ENCODE results near the gene CFAP45. TPM values are rescaled to one million over a fixed set of nuclear protein-coding genes. Genes with fewer than 3 reads are reported as not detected.

The CFAP45 gene
- total RNA-seq, 4 donors from 2014 or later: 0.46 to 3.0 (median 0.66) TPM

DNA sequence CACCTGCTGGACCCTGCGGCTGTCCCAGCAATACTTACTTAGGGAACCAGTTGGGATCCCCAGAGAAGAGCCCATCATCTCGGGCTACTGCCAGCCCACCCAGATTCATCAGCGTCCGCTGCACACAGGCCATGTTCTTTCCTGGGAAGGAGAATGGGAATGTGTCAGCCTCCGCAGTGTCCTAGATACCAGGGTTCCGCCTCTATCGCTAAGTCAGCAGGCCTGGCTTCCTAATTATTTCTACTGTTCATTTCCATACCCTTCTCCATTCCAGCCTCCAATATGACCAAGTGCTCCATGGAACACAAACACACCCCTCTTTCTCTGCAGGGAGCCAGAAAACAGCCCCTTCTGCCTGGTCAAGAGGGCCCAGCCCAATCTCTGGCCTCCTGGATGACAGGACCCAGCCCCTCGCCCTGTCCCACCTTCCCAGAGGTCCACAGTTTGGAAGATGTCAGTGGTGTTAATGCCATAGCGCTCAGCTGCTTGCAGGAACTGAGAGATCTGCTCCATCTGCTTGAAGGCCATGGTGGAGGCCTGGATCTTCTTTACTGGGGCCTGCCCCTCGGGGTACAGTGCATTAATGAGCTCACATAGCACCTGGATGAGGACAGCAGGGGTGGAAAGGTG lies 19.4 kb upstream of the CFAP45 start:
- 88% methylated on average over 10 of the region's 10 CpGs for WGBS, 2 donors
- TF ChIP-seq, protein P1, sequence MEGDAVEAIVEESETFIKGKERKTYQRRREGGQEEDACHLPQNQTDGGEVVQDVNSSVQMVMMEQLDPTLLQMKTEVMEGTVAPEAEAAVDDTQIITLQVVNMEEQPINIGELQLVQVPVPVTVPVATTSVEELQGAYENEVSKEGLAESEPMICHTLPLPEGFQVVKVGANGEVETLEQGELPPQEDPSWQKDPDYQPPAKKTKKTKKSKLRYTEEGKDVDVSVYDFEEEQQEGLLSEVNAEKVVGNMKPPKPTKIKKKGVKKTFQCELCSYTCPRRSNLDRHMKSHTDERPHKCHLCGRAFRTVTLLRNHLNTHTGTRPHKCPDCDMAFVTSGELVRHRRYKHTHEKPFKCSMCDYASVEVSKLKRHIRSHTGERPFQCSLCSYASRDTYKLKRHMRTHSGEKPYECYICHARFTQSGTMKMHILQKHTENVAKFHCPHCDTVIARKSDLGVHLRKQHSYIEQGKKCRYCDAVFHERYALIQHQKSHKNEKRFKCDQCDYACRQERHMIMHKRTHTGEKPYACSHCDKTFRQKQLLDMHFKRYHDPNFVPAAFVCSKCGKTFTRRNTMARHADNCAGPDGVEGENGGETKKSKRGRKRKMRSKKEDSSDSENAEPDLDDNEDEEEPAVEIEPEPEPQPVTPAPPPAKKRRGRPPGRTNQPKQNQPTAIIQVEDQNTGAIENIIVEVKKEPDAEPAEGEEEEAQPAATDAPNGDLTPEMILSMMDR (IDR thresholded peaks at IDR 0.05): no peak
- no peak for TF ChIP-seq POLR2A (IDR thresholded peaks at IDR 0.05)
- no peak overlapping the region for H3K4me3 ChIP-seq (ENCODE audit: low read depth, poor library complexity, severe bottlenecking)
- intact Hi-C loops (cut with DNase I; ENCODE audit: low total_unique reads): no loop called here
- DNase-seq (ENCODE audit: low spot score in 2 of 2): no peak

DNA sequence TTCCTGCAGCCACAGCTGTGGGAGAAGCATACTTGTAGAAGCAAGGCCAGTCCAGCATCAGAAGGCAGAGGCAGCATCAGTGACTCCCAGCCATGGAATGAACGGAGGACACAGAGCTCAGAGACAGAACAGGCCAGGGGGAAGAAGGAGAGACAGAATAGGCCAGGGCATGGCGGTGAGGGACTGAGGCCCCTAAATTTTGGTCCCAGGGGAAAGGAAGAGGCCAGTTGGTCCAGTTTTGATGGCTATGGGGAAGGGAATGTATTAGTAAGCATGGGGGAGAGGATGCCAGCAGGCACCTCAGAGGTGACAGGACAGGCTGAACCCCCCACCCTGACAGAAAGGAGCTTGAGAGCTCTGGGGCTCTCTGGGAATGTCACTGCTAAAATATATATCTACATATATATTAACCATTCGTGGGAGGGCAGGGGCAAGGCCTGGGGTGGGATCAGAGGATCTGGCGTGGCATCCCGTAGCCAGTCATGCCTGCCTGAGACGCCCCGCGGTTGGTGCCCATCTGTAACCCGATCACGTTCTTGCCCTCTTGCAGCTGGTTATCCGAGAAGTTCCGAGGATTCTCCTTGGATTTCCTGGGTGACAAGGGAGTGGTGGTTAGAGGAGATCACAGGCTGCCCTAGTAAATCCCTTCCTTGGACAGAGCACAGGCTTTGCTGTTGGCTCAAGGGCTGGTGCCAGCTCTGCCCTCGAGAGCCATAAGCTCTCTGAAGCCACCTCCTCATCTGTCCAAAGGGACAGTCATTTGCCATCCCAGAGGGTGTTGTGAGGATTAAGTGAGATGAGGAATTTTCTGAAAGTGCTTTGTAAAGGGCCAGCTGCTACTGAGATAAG lies 18.6 kb upstream of the CFAP45 start:
- TF ChIP-seq, protein P1 (IDR thresholded peaks at IDR 0.05): no peak
- no peak for TF ChIP-seq POLR2A (IDR thresholded peaks at IDR 0.05)
- no peak for DNase-seq (ENCODE audit: low spot score in 2 of 2)
- no peak overlapping the region for H3K4me3 ChIP-seq (ENCODE audit: low read depth, poor library complexity, severe bottlenecking)
- 71 to 74% methylated on average over 13 of the region's 13 CpGs for WGBS, 2 donors
- intact Hi-C loops (cut with DNase I; ENCODE audit: low total_unique reads): no loop called here

DNA sequence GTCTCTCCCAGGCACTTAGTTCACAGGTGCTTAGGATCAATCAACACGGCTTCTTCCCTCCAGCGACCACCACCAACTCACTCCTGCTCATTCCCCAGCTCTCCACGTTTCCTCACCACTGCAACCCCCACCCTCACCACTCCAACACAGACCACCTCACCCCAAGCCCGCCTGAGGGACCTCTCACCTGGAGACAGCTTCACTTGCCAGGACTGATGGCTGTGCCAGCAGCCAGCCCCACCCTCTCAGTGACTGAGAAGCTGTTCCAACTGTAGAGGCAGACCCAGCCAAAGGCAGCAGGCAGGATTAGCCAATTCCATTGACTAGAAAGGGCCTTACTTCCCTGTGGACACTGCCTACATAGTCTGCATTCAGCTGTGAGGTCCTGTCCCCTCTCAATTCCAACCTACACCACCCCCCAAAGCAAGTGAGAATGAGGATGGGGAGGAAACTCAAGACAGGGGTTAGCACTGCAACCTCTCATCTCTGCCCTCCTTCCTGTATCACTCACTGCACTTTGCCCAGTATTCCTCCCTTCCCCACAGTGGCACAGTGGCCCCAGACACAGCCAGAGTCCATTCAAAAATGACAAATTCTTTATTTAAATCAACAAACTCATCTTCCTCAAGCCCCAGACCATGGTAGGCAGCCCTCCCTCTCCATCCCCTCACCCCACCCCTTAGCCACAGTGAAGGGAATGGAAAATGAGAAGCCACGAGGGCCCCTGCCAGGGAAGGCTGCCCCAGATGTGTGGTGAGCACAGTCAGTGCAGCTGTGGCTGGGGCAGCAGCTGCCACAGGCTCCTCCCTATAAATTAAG lies 17.8 kb upstream of the CFAP45 start:
- intact Hi-C loops (cut with DNase I; ENCODE audit: low total_unique reads): no loop called here
- no peak overlapping the region for H3K4me3 ChIP-seq (ENCODE audit: low read depth, poor library complexity, severe bottlenecking)
- 45 to 55% methylated on average over 5 of the region's 5 CpGs for WGBS, 2 donors
- DNase-seq (ENCODE audit: low spot score in 2 of 2): no peak
- TF ChIP-seq POLR2A (IDR thresholded peaks at IDR 0.05): no peak
- TF ChIP-seq, protein P1 (IDR thresholded peaks at IDR 0.05): no peak

DNA sequence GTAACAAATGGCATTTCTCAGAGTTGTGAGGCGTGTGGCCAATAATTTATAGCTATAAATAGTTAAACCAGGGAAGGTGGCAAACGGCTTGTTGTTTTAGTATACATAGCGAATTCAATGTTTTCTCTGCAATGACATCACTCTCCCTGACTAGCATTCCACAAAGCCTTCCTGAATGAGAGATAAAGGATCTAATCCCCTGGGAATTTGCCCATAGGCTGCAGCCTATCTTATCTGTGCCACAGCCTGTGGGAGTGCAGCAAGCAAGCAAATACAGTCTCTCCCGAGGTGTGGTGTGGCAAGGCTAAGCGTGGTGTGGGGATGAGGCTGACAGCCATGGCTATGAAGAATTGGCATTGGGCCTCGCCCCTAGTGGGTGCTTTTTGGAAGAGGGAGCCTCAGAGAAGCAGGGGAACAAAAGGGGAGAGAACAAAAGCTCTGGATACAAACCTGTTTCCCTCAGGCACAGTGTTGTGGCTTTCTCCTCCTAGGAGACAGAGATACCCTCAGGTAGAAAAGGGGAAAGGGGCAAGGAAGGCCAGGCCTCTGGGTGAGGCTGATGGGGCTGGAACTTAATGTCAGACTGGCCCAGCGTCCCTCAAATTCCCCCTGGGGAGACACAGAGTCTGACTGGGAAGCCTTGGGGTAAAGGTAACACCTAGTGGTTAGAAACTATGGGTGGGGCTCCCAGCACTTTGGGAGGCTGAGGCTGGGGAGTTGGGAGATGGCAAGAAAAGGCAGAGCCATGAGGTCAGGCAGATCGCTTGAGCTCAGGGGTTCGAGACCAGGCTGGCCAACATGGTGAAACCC lies 16.5 kb upstream of the CFAP45 start:
- TF ChIP-seq, protein P1 (IDR thresholded peaks at IDR 0.05): no peak
- TF ChIP-seq POLR2A (IDR thresholded peaks at IDR 0.05): no peak
- intact Hi-C loops (cut with DNase I; ENCODE audit: low total_unique reads): no loop called here
- no peak overlapping the region for H3K4me3 ChIP-seq (ENCODE audit: low read depth, poor library complexity, severe bottlenecking)
- WGBS, 2 donors: 28 to 31% methylated on average over 9 of the region's 9 CpGs
- DNase-seq (ENCODE audit: low spot score in 2 of 2): no peak

DNA sequence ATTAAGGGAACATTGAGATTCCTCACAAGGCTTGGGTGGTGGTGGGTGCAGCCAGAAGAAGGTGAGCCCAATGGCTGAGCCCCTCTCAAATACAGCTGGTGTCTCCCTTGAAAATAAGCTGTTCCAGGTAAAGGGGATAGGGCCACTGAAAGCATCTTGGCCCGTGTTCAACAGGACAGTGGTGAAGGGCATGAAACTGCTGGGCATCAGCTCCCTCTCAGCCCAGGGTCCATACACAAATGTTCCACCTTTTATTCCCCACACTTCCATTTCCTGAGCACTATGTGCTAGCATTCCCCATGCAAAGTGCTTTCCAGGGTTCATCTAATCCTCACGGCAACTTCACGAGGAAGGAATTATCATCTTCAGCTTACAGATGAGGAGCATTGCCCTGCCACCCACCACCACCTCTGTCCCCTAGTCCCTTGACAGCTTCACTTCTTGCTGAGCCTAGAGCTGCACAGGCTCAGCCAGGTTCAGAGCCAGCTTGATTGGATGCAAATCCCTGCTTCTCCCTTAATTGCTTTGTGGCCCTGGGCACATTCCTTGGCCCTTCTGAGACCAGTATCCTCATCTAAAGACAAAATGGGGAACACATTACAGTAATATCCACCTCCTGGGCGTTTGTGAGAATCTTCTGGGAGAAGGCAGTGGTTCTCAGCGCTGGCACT lies 15.7 kb upstream of the CFAP45 start:
- DNase-seq (ENCODE audit: low spot score in 2 of 2): no peak
- intact Hi-C loops (cut with DNase I; ENCODE audit: low total_unique reads): no loop called here
- no peak overlapping the region for H3K4me3 ChIP-seq (ENCODE audit: low read depth, poor library complexity, severe bottlenecking)
- WGBS, 2 donors: 20% methylated on average over 5 of the region's 5 CpGs
- TF ChIP-seq, protein P1 (IDR thresholded peaks at IDR 0.05): no peak
- no peak for TF ChIP-seq POLR2A (IDR thresholded peaks at IDR 0.05)

All from lower leg skin (tissue), 4 donors.